HG03354 (cell line): Measurements from ENCODE around the gene TTC23.

ENCODE experiments used
- ATAC-seq: cut with Tn5 transposase; IDR thresholded peaks from one replicate; pipeline ENCODE4 v1.9.1; 2021; ENCODE audit warnings: mild to moderate bottlenecking; ENCODE audit not compliant: unreplicated experiment, poor library complexity, severe bottlenecking

The TTC23 gene

DNA sequence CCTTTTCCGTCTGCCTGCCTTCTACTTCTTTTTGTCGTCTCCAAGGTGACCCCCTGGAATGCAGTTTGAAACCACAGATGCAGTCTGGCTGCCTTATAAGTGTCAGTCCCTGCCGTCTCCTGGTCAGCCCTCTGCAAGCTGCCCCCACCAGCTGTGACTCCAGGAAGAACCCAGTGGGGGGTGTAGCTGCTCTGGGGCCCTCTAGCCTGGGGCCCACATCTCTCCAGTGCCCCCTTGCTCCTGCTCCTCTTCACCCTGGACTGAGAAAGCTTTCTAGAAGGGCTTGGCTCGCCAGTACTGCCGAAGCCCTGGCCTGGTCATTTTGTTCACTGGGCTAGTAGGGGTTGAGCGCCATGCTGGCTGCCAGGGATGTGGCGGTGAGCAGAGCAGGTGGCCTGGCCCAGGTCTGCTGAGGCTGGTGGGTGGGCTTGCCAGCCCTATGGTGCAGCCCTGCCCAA lies 123.2 kb downstream of the TTC23 start:
- no peak for ATAC-seq

DNA sequence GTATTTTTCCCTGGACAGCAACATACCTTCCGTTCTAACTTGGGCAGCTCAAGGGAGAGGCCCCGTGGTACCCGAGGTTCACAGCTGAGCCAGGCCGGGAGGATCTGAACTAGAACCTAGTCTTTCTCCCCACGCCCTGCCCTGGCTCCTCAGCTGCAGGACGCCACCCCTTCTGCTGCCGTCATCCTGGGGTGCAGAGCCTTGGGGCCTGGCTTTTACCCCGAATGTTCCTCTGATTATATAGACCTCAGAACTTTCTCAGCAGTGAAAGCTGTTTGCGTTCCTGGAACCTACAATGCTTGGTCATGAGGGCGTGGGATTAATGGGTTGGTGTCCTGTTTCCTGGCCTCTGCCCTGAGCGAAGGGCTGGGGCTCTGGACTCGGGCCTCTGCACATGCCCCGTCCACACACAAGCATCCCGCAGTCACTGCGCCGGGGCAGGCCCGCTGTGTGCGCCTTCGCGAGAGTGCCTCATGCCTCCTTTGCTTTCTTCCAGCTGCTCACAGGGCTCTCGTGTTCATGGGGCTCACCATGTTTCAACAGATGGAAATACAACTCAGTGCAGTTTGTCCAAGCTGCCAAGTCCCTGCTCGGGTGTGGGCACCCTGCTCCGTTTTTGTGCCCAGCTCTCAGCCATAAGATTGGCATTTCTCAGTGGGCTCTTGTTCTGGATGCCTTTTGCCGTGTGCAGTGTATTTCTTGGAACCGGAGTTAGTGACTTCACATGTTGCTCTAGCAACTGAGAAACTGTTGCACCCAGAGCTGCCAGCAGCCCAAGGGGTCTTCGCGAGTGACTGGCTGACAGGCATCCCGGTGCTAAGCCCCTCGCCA lies 124.1 kb downstream of the TTC23 start:
- ATAC-seq = no peak

DNA sequence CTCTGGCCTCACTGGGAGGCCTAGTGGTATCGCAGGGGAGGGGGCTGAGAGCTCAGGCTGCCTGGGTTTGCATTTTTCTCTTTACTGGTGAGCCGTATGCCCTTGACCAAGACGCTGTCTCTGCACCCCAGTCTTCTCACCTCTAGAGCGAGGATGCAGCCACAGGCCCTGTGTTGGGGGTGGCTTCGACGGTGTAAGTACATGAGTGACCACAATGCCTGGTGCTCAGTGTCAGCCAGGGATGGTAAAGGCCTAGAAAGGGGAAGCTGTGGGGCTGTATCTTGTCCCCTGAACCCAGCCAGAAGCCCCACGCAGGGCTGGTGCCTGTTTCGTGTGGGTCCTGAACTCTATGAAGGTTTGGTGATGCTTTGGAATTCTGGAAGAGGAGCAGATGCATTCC lies 124.7 kb downstream of the TTC23 start:
- ATAC-seq = no peak

DNA sequence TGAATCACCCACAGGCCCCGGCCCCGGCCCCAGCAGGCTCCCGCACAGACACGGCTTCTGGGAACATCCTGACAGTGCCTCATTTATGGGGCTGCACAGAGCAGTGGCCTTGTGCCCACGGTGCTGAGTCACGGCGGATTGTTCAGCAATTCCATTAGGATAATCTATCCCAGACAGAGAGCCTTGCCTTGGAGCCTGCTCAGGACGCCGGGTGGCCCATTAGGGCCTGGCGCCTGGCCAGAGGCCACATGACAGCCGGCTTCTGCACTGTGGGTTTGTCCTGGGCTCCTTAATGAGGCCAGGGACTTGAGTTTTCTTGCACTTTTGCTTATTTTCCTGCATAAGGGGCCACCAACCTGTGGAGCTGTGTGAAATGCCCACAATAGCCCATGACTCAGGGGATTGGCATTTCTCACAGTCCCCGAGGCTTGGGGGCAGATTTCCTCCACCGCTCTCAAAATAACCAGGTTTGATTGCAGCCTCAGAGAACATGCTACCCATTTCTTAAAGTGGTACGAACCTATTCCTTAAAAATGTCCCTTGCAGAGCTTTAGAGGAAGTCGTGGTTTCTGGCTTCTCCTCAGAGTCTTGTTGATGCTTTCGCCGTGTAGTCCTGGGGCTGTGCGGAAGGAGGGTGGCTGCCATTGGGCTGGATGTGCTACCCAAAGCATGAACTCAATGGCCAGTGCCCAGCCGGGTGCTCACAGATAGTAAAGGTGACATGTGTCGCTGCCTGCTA lies 125.5 kb downstream of the TTC23 start:
- ATAC-seq = no peak

DNA sequence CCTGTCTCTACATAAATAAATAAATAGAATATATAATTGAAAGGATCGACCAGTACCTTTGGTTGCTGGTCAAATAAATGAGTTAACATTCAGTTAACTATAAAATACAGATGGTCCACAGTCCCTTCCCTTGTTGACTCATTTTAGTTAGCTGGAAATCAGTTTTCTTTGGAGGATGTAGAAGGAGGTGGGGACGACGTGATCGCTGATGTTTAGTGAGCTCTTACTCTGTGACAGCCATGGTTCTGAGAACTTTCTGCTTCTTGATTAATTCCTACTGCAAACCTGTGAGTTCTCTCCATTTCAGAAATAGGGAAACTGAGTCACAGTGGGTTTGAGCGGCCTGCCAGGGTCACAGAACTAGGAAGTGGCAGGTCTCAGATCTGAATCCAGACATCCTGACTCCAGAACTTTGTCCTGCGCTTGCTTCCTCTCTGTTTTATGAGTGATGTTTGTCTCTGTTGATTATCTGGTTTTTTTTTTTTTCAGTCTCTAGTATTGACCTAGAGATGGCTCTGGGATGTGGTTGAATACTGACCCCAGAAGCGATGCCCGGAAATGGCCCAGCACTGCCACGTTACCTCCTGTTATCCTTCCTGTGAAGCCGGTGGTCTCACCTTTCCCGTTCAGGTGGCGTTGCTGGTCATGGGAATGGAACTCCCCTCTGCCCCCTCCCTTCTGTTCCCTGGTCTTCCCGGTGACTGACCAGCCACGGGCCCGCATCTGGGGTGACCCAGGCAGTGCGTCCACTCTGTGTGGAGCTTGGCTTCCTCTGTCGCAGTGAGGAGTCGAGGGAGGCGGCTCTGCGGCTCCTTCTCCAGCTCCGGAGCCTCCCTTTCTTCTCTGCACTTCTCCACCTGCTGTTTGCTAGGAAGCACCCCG lies 126.3 kb downstream of the TTC23 start:
- ATAC-seq = no peak

DNA sequence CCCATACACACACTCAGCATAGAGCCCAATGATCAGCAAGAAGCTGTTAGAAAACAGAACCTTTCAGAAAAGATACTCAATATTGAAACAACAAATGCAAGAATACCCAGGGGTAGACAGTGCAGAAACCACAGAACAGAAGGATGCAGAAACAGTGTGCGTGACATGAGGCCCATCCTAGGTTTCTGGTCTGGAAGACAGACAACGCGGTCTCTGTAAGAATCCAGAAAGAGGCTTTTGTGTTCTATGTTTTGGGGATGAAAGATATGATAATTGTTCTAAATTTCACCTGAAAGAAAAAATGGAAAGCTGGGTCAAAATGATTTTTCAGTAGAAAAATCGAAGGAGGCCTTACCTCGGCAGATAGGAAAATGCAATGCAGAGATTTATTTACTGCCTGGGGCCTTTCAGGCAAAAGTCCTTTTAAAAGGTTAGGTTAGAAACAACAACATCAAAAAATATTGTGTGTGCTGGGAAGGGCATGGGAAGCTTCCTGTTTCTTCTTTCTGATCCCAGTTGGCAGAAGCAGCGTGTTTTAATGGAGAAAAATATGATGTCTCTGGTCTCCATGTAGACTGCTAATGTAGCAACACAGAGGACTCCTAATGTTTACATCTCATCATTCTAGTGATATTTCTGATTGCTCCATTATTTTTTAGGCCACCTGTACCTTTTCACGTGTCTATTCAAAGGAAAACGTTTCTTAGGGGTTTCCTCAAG lies 127.5 kb downstream of the TTC23 start:
- ATAC-seq = no peak

DNA sequence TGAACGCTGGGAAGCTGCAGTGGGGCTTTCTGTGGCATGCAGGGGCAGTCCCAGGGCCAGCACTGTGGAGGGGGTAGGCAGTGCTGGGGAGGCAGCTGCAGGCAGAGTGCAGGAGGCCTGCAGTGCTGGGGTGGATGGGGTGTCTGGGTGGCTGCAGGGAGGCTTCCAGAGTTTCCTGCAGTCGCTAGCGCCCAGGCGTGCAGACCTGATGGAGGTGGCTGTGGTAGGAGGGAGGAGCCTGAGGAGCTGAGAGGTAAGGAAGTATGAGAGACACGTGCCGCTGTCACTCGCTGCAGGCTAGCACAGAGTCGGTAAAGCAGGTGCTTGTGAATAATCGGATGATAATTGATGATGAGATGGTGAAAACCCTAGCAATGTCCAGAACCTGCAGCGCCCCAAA lies 128.2 kb downstream of the TTC23 start:
- no peak for ATAC-seq

DNA sequence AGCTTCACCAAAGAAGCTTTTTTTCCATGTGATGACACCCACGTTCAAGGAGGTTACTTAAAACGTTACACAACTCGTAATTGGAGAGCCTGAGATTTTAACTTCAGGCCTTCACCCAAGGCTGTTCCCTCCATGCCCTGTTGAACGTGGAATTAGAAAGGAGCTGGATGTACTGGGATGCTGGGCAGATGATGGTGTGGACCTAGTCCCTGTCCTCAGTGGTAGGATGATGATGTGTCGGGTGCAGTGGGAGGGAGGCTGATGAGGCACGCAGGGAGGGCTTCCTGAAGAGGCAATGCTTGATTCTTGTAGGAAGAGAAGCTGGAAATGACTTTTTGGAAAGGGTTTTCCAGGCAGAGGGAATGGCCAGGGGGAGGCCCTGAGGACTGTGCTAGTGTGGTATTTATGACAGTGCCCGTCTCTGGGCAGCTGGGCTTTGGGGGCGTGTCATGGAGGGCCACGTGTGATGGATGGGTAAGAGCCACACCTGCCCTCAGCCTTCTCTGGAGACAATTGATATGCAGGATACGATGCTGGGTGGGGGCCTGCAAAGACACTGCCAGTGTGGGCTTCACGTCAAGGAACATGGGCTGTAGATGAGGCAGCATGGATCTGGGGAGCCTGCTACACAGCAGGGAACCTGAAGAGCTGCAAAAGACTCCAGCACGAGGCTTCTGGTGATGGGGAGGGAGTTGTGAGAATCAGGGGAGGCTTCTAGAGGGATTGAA lies 129.2 kb downstream of the TTC23 start:
- ATAC-seq = no peak

DNA sequence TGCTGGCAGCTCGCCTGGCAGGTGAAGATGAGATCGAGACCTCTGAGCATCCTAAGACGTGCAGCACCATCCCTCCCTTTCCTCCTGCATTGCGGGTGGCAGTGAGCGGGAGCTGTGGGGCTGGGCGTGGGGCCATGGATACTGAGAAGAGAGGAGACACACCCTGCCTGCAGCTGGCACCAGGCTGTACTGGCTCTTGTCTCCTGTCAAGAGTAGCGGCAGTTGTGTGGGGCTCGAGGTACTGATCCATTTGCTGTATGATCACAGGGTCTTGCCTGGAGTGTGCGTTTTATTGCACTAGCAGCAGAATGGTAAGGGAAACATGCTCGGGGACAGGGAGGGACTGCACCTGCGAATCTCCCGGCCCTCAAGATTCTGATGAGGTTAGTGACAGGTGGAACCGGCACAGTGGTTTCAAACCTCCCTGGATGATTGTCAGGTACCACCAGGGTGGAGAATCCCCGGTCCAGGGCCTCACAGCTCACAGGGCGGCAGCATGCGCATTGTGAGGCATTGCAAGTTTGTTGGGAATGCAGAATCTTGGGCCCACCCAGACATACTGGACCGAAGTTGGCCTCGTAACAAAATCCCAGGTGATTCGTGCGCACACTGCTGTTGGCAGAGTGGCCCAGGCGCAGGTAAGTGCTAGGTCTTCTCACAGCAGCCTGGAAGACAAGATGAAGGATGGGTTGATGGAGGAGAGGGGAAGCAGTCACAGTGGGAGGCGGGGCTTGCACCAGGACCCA lies 130.4 kb downstream of the TTC23 start:
- no peak for ATAC-seq

DNA sequence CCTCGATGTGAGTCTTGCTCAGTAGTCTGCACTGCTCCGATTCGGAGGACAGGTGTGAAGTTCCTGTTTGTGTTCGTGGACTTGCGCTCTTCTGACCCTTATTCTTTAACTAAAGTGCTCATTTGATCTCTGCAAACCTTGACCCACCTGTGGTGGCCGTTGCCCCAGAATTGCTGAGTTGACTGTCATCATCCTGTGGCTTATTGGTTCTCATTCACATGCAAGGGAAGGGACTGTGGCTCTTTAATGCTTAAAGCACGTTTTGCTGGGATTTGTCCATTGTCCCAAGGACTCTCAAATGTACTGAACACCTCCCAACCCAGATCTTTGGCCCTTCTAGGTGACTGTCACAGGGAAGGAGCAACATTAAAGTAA lies 131.1 kb downstream of the TTC23 start:
- no peak for ATAC-seq

DNA sequence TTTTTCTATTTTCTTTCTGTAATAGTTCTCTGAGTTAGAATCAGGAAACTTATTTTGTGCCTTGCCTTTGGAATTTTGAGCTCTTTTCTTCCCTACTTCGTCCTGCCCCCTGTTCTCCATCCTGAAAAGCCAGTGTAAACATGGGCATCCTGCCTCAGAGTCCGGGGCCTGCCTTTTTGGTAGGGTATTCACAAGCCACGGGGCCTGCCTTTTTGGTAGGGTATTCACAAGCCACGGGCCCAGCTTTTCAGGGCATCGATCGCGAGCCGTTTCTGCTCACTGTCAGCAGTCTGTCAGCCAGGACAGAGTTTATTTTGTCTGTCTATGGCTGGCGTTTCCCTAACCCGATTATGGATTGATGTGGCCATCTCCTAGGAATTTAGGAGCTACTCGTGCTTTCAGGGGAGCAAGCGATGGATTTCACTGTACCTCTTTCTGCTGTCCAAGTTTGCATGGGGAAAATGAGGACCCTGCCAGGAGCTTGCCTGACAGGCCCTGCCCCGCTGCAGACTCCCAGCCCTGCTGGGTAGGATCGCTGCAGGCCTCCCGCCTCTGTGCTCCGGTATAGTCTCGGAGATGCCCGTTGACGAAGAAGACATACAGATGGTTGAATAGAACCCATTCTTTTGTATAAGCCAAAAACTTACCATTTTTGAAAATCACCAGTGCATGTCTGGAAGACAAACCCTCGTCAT lies 131.7 kb downstream of the TTC23 start:
- no peak for ATAC-seq

DNA sequence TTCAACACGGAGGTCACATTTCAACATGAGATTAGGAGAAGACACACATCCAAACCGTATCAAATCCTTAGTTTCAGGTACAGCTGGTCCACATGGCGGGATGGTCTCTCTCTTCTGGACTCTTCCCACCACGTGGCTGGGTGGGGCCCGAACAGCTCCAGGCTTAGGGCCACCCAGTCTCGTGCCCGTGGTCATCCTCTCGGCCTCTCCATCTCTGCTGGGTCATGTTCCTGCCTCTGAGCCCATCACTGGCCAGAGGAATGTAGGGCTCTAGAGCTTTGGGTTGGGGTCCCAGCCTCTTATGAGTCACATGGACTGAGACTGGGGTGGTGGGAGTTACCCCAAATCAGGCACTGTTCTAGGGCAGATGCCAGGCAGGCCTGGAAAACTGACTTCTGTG lies 132.3 kb downstream of the TTC23 start:
- no peak for ATAC-seq

DNA sequence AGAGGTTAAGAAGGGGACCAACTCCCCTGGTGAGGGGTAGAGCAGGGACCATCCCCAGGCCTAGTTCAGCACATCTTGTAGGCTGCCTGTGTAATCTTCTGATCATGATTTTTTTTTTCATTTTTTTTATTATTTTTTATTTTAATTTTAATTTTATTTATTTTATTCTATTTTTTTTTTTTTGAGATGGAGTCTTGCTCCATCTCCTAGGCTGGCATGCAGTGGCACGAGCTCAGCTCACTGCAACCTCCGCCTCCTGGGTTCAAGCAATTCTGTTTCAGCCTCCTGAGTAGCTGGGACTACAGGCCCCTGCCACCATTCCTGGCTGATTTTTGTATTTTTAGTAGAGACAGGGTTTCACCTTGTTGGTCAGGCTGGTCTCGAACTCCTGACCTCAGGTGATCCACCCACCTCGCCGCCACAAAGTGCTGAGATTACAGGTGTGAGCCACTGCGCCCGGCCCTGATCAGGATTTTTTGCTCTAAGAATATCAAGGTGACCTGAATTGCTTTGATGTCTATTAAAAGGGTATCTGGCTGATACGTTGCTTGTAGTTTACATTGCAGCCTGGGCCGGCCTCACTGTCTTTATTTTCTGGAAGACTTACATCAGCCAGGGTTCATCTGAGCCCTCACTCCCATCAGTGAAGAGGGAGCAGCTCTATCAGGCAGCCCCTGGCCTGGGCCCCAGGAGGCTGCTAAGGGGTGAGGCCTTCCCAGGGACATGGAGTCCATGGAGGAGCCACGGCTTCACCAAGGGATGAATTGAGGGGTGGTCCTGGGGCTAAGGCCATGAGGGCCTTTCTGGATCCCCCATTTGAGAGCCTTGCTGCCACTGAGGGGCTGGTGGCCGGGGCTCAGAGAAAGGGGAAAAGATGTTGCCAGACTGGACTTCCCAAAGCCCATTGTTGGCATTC lies 133.8 kb downstream of the TTC23 start:
- ATAC-seq = no peak

DNA sequence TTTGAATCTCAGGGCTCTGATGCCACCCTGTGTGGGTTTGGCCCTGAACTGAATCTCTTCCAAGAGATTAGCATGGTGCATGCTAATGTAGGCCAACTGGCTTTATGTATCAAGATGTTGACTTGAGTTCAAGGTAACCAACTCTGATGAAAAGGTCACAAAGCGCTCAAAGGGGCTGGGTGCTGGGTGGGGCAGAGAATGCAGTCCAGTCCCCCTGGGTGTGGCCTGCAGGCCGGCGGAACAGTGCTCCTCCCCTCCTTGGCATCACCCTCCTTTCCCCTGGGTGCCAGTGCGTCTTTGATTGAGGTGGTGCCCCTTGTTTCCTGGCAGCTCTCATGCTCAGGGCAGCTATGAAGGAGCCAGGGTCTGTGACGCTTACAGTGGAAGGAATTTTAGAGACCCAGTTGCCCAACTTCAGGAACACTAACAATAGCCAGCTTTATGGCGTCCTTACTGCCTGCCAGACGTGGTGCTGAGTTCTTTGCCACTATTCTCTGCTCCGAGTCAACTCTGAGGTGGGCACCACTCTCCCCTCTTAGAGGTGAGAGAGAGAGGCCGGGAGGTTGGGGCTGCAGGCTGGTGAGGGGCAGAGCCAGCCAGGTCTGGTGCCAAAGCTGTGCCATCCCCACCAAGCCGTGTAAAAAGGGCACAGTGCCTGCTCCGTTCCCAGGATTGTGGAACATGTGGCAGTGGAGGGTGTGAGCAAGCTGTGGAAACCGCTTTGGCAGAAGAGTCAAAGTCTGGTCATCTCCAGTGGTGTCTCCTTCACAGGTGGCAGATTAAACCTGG lies 134.7 kb downstream of the TTC23 start:
- no peak for ATAC-seq

DNA sequence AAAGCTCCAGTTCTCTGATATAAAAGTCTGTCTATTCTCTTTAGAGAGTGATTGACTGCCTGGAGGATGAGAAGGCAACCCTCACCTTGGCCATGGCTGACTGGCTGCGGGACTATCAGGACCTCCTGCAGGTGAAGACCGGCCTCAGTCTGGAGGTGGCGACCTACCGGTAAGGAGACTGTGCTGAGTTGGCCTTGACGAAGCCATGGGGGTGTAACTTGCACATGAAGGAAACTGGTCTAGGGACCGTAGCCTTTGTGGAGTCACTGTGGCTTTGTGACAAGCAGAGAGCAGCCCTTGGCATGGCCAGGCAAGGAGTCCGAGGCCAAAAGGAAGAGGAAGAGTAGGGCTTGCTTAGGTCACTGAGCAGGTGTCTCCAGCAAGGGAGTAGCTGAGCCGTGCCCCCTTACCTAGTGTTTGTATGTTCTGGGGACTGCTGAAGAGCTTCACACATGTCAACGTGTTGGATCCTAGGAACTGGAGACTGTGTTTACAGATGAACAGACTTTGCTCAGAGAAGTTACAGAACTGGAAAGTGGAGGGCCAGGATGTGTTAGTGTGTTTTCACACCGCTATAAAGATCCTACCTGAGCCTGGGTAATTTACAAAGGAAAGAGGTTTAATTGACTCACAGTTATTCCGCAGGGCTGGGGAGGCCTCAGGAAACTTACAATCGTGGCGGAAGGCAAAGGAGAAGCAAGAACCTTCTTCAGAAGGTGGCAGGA lies 135.7 kb downstream of the TTC23 start:
- no peak for ATAC-seq
